Naive thymus-derived CD4-positive, alpha-beta T cell (primary cell): Measurements from ENCODE around the gene GRK1. TPM values are rescaled to one million over a fixed set of nuclear protein-coding genes. Genes with fewer than 3 reads are reported as not detected.

Experiments
- ATAC-seq: fragments of 150-1000 bp; cut with Tn5 transposase; 2 replicates; pipeline ENCODE4 v1.10.0; 2021; ENCODE audit warnings: mild to moderate bottlenecking, moderate library complexity
- CTCF ChIA-PET: fragments of 350-600 bp; sonication (Branson Sonifier 250); formaldehyde crosslinking; loops from one replicate; lab custom pipeline; 2021; ENCODE audit warnings: antibody characterized with exemption; lab: Charles Lee
- POLR2A ChIA-PET: fragments of 350-600 bp; sonication (Branson Sonifier 250); formaldehyde crosslinking; loops from one replicate; lab custom pipeline; 2021; ENCODE audit warnings: antibody characterized with exemption, inconsistent platforms; lab: Charles Lee
- DNase-seq, 9 donors: peaks; one replicate each; pipeline versions ENCODE4 v3.0.0 to v3.0.0-alpha.2; 2020 to 2022; ENCODE audit warnings: mixed read lengths in 1 of 9
- H3K27ac ChIP-seq: one replicate; pipeline ENCODE4 v1.7.0; 2013; ENCODE audit warnings: mild to moderate bottlenecking, low read depth, low read length, moderate library complexity
- H3K27me3 ChIP-seq, 2 donors: one replicate each; pipeline ENCODE4 v1.7.0; 2013; ENCODE audit warnings: low read length in 2 of 2, mild to moderate bottlenecking in 2 of 2, moderate library complexity in 2 of 2; ENCODE audit not compliant: control insufficient read depth in 2 of 2, insufficient read depth in 2 of 2
- H3K36me3 ChIP-seq, 3 experiments: 1 replicate in 2 of 3; 2 replicates in 1 of 3; pipeline ENCODE4 v1.7.0; 2013; ENCODE audit warnings: low read length in 3 of 3, mild to moderate bottlenecking in 3 of 3, moderate library complexity in 1 of 3; ENCODE audit not compliant: insufficient read depth in 3 of 3, control insufficient read depth in 2 of 3
- H3K4me1 ChIP-seq, 2 donors: one replicate each; pipeline ENCODE4 v1.7.0; 2013; ENCODE audit warnings: low read length in 2 of 2, mild to moderate bottlenecking in 2 of 2, moderate library complexity in 1 of 2; ENCODE audit not compliant: control insufficient read depth in 2 of 2, insufficient read depth in 2 of 2
- H3K4me3 ChIP-seq: 2 replicates; pipeline ENCODE4 v1.7.0; 2013; ENCODE audit warnings: mild to moderate bottlenecking, low read length
- H3K9me3 ChIP-seq, 3 experiments: 1 replicate in 2 of 3; 2 replicates in 1 of 3; pipeline ENCODE4 v1.7.0; 2013; ENCODE audit warnings: low read length in 3 of 3; ENCODE audit not compliant: control insufficient read depth in 2 of 3
- H3K27ac Mint-ChIP-seq, 9 donors: one replicate each; pipeline ENCODE4 v1.8.0; 2020 to 2022; ENCODE audit warnings: mixed read lengths in 9 of 9, mild to moderate bottlenecking in 8 of 9, moderate library complexity in 5 of 9, inconsistent platforms in 2 of 9
- H3K27me3 Mint-ChIP-seq, 5 donors: one replicate each; pipeline ENCODE4 v1.8.0; 2021 to 2022; ENCODE audit warnings: mixed read lengths in 5 of 5, mild to moderate bottlenecking in 1 of 5
- H3K36me3 Mint-ChIP-seq, 5 donors: one replicate each; pipeline ENCODE4 v1.8.0; 2020 to 2022; ENCODE audit warnings: mixed read lengths in 5 of 5, mild to moderate bottlenecking in 3 of 5, inconsistent platforms in 1 of 5
- H3K4me1 Mint-ChIP-seq, 7 donors: one replicate each; pipeline ENCODE4 v1.8.0; 2020 to 2022; ENCODE audit warnings: mixed read lengths in 7 of 7, mild to moderate bottlenecking in 3 of 7, inconsistent platforms in 1 of 7
- H3K4me3 Mint-ChIP-seq, 10 donors: one replicate each; pipeline ENCODE4 v1.8.0; 2020 to 2022; ENCODE audit warnings: mild to moderate bottlenecking in 10 of 10, mixed read lengths in 10 of 10, moderate library complexity in 6 of 10, inconsistent platforms in 2 of 10
- H3K9me3 Mint-ChIP-seq, 11 donors: one replicate each; pipeline ENCODE4 v1.8.0; 2020 to 2022; ENCODE audit warnings: mixed read lengths in 11 of 11, mild to moderate bottlenecking in 4 of 11, inconsistent platforms in 1 of 11, moderate library complexity in 1 of 11
- intact Hi-C, 2 donors: fragments of 100-400 bp; cut with micrococcal nuclease; formaldehyde crosslinking; loops; one replicate each; pipeline ENCODE4 v1.15.1; 2023
- polyA plus RNA-seq, 2 donors: library from polyadenylated mRNA; unstranded; fragments of 300-500 nt; fragmentation: Illumina TruSeq; gene quantifications; one replicate each; pipeline ENCODE4 v1.2.3, GENCODE V29; 2021
- total RNA-seq, 6 experiments: library from RNA in 5 of 6; stranded (reverse) in 5 of 6; gene quantifications; 1 replicate in 5 of 6; 2 replicates in 1 of 6; pipeline ENCODE4 v1.2.3 and lab custom pipeline; 2021 to 2026

The GRK1 gene
- total and polyA plus RNA-seq, 7 experiments from 2014 or later = not detected

GRCh38 chr13:113672002-113672651 is 5.1 kb downstream of the GRK1 start:
- no peaks in the 10 kb centered on the region for H3K27me3 ChIP-seq
- no peaks in the 10 kb centered on the region for H3K36me3 ChIP-seq
- H3K9me3 ChIP-seq = no peaks in the 10 kb centered on the region
- H3K4me3 ChIP-seq = no peak overlapping the region
- no peaks in the 10 kb centered on the region for H3K4me1 ChIP-seq
- intact Hi-C loops = no loop called here
- DNase-seq = no peak
- H3K4me3 Mint-ChIP-seq = peak overlapping the region in 6 of 10 donors; percentile 0 to 10 (median 5)
- ATAC-seq = peak; percentile 24
- H3K27ac Mint-ChIP-seq = peak overlapping the region in 7 of 9 donors; percentile 2 to 72 (median 13)
- ChIA-PET CTCF (no interaction called here), POLR2A (no interaction called here)
- H3K36me3 Mint-ChIP-seq = no peaks in the 10 kb centered on the region
- no peak overlapping the region for H3K27ac ChIP-seq
- H3K4me1 Mint-ChIP-seq = peaks cover 0 to 13% (median 5%) of the 10 kb centered on the region in 7 donors
- H3K27me3 Mint-ChIP-seq = peaks cover 0 to 3% (median 0%) of the 10 kb centered on the region in 5 donors
- peaks cover 0 to 4% (median 0%) of the 10 kb centered on the region in 11 donors for H3K9me3 Mint-ChIP-seq

DNA sequence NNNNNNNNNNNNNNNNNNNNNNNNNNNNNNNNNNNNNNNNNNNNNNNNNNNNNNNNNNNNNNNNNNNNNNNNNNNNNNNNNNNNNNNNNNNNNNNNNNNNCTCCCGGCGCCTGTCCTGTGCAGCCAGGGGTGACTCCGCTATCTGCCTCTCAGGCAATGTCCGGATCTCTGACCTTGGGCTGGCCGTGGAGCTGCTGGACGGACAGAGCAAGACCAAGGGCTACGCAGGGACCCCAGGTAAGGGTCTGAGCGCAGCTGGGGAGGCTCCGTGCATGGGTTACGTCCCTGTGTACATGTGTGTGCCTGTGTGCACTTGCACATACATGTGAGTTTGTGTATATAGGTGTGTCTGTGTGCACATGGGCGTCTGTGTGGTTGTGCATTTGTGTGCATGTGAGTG is 55.9 kb downstream of the GRK1 start:
- Histone ChIP-seq H3K4me1 (peaks cover 3 to 20% of the 10 kb centered on the region in 2 donors), H3K27me3 (no peaks in the 10 kb centered on the region), H3K36me3 (no peaks in the 10 kb centered on the region), H3K9me3 (no peaks in the 10 kb centered on the region), H3K4me3 (no peak overlapping the region), H3K27ac (no peak overlapping the region)
- no peaks in the 10 kb centered on the region for H3K36me3 Mint-ChIP-seq
- H3K4me3 Mint-ChIP-seq = peak overlapping the region in 6 of 10 donors; percentile 15 to 65 (median 42)
- POLR2A ChIA-PET = interaction anchor here (0.5 to 0.6 kb wide), 2 partner anchors 116 to 354 kb away, joined by 3 read pairs; no protein-coding TSS in a partner anchor
- no peaks in the 10 kb centered on the region for H3K27me3 Mint-ChIP-seq
- H3K27ac Mint-ChIP-seq = peak overlapping the region in 5 of 9 donors; percentile 65 to 94 (median 87)
- no peak for ATAC-seq
- H3K9me3 Mint-ChIP-seq = peaks cover 0 to 7% (median 0%) of the 10 kb centered on the region in 11 donors
- CTCF ChIA-PET = no interaction called here
- peaks cover 0 to 23% (median 13%) of the 10 kb centered on the region in 7 donors for H3K4me1 Mint-ChIP-seq
- intact Hi-C loops = no loop called here
- DNase-seq = no peak

- H3K27me3 ChIP-seq = no peaks in the 10 kb centered on the region
- DNase-seq (no peak), ATAC-seq (no peak)
- peaks cover 0 to 2% (median 0%) of the 10 kb centered on the region in 5 donors for H3K27me3 Mint-ChIP-seq
- peak overlapping the region in 8 of 9 donors; percentile 71 to 95 (median 88) for H3K27ac Mint-ChIP-seq
- ChIA-PET CTCF (no interaction called here), POLR2A (interaction anchor here (0.5 to 0.6 kb wide), 2 partner anchors 115 to 354 kb away, joined by 3 read pairs; no protein-coding TSS in a partner anchor)
- peak overlapping the region in 8 of 10 donors; percentile 15 to 73 (median 48) for H3K4me3 Mint-ChIP-seq
- H3K4me3 ChIP-seq = no peak overlapping the region
- intact Hi-C loops = no loop called here
- H3K9me3 Mint-ChIP-seq = peaks cover 0 to 7% (median 0%) of the 10 kb centered on the region in 11 donors
- H3K4me1 Mint-ChIP-seq = peaks cover 0 to 23% (median 13%) of the 10 kb centered on the region in 7 donors
- H3K36me3 ChIP-seq = no peaks in the 10 kb centered on the region
- H3K9me3 ChIP-seq = no peaks in the 10 kb centered on the region
- peaks cover 3 to 20% of the 10 kb centered on the region in 2 donors for H3K4me1 ChIP-seq
- no peak overlapping the region for H3K27ac ChIP-seq
- H3K36me3 Mint-ChIP-seq = no peaks in the 10 kb centered on the region
These were observed 56.5 kb downstream of the GRK1 start for GRCh38 chr13:113723410-113724015.

- ATAC-seq = no peak
These were observed 57.2 kb downstream of the GRK1 start for GRCh38 chr13:113724016-113724758.

DNA sequence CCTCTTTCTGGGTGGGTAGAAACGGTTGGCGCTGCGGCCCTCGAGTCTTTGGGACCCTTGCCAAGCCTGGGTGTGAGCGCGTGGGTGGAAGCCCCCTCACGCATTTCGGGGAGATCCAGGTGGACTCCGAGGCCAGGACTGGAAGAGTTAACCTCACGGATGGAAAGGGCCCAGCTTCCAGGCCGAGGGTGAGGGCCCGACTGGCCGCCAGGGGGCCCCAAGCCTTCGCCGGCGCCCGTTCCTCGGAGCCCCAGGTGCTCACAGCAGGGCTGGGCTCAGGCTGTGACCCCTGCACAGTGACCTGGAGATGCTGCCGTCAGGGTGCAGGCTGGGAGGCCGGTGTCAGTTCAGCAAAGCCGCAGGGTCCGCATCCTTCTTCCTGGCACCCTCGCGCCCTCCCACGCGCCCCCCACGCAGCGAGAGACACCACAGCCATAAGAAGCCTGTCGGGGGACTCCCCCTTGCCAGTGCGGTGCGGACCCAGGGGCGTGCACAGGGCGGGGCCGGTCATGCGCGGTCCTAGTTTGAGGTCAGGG is 57.8 kb downstream of the GRK1 start:
- POLR2A ChIA-PET = interaction anchor here (1.0 kb wide), 1 partner anchor 16 kb away, joined by 3 read pairs; no protein-coding TSS in a partner anchor
- peak overlapping the region; percentile 87 to 96 (median 92) for H3K27ac Mint-ChIP-seq
- Histone ChIP-seq H3K9me3 (no peaks in the 10 kb centered on the region), H3K27me3 (no peaks in the 10 kb centered on the region), H3K4me1 (peaks cover 3 to 20% of the 10 kb centered on the region in 2 donors), H3K27ac (peak overlapping the region; percentile 65), H3K36me3 (no peaks in the 10 kb centered on the region), H3K4me3 (peak overlapping the region; percentile 72)
- DNase-seq = peak; percentile 84 to 98 (median 94)
- H3K4me1 Mint-ChIP-seq = peaks cover 0 to 23% (median 13%) of the 10 kb centered on the region in 7 donors
- CTCF ChIA-PET = interaction anchor here (0.6 to 0.9 kb wide), 3 partner anchors 59 to 541 kb away, joined by 3 to 4 read pairs (median 3); no protein-coding TSS in a partner anchor
- H3K9me3 Mint-ChIP-seq = peaks cover 0 to 7% (median 0%) of the 10 kb centered on the region in 11 donors
- ATAC-seq = peak; percentile 97
- intact Hi-C loops = no loop called here
- H3K27me3 Mint-ChIP-seq = peaks cover 0 to 10% (median 7%) of the 10 kb centered on the region in 5 donors
- peak overlapping the region; percentile 73 to 88 (median 84) for H3K4me3 Mint-ChIP-seq
- H3K36me3 Mint-ChIP-seq = no peaks in the 10 kb centered on the region

More at GRCh38 chr13:113724016-113724758, 57.2 kb downstream of the GRK1 start:
- no peak for DNase-seq
- no peaks in the 10 kb centered on the region for H3K36me3 Mint-ChIP-seq
- intact Hi-C loops = no loop called here
- Histone ChIP-seq H3K4me3 (peak overlapping the region; percentile 72), H3K4me1 (peaks cover 3 to 20% of the 10 kb centered on the region in 2 donors), H3K27me3 (no peaks in the 10 kb centered on the region), H3K27ac (peak overlapping the region; percentile 65), H3K36me3 (no peaks in the 10 kb centered on the region), H3K9me3 (no peaks in the 10 kb centered on the region)
- ChIA-PET CTCF (interaction anchor here (0.6 to 0.9 kb wide), 2 partner anchors 58 to 505 kb away, joined by 3 read pairs; no protein-coding TSS in a partner anchor), POLR2A (interaction anchor here (0.6 to 1.0 kb wide), 2 partner anchors 17 to 331 kb away, joined by 3 to 5 read pairs; no protein-coding TSS in a partner anchor)
- H3K9me3 Mint-ChIP-seq = peaks cover 0 to 7% (median 0%) of the 10 kb centered on the region in 11 donors
- H3K27ac Mint-ChIP-seq = peak overlapping the region; percentile 87 to 96 (median 92)
- peaks cover 0 to 23% (median 13%) of the 10 kb centered on the region in 7 donors for H3K4me1 Mint-ChIP-seq
- peak overlapping the region; percentile 73 to 88 (median 84) for H3K4me3 Mint-ChIP-seq
- H3K27me3 Mint-ChIP-seq = peaks cover 0 to 8% (median 4%) of the 10 kb centered on the region in 5 donors
